ENCODE measurements around the gene CSTF3.

The CSTF3 gene

GRCh38 chr11:33191467-33191866 lies 30.2 kb upstream of the CSTF3 start:
- DNase-seq (ENCODE audit: low read depth), result no peak
- no peak overlapping the region for H3K4me3 ChIP-seq (ENCODE audit: low read length)
- TF ChIP-seq CTCF (conservative IDR thresholded peaks at IDR 0.05; ENCODE audit: low read depth, low read length), result no peak

- no peak for TF ChIP-seq CTCF (conservative IDR thresholded peaks at IDR 0.05; ENCODE audit: low read depth, low read length)
- H3K4me3 ChIP-seq (ENCODE audit: low read length), result no peak overlapping the region
- no peak for DNase-seq (ENCODE audit: low read depth)
These were observed 26.9 kb upstream of the CSTF3 start for GRCh38 chr11:33187998-33188722.

- no peak for DNase-seq (ENCODE audit: low read depth)
- no peak for TF ChIP-seq CTCF (conservative IDR thresholded peaks at IDR 0.05; ENCODE audit: low read depth, low read length)
- no peak overlapping the region for H3K4me3 ChIP-seq (ENCODE audit: low read length)
These were observed 24.5 kb upstream of the CSTF3 start for GRCh38 chr11:33185756-33186155.

GRCh38 chr11:33182246-33182878 lies 21.1 kb upstream of the CSTF3 start:
- no peak for DNase-seq (ENCODE audit: low read depth)
- no peak overlapping the region for H3K4me3 ChIP-seq (ENCODE audit: low read length)
- TF ChIP-seq CTCF (conservative IDR thresholded peaks at IDR 0.05; ENCODE audit: low read depth, low read length), result no peak

- no peak overlapping the region for H3K4me3 ChIP-seq (ENCODE audit: low read length)
- no peak for TF ChIP-seq CTCF (conservative IDR thresholded peaks at IDR 0.05; ENCODE audit: low read depth, low read length)
- DNase-seq (ENCODE audit: low read depth), result no peak
These were observed 18.1 kb upstream of the CSTF3 start for GRCh38 chr11:33179348-33179803.

- no peak overlapping the region for H3K4me3 ChIP-seq (ENCODE audit: low read length)
- DNase-seq (ENCODE audit: low read depth), result no peak
- TF ChIP-seq CTCF (conservative IDR thresholded peaks at IDR 0.05; ENCODE audit: low read depth, low read length), result no peak
These were observed 17.3 kb upstream of the CSTF3 start for GRCh38 chr11:33178443-33179180.

Data from retinal pigment epithelial cell (primary cell).